ENCODE results near the gene CLEC10A. TPM values are rescaled to one million over a fixed set of nuclear protein-coding genes. Genes with fewer than 3 reads are reported as not detected.

The CLEC10A gene
- total RNA-seq, 1 experiment from 2014 or later, result not detected

- no peaks in the 10 kb centered on the region for H3K36me3 ChIP-seq
- no peaks in the 10 kb centered on the region for H3K27me3 ChIP-seq
- no peaks in the 10 kb centered on the region for H3K9me3 ChIP-seq (replicated peaks)
- no peak overlapping the region for H3K4me3 ChIP-seq
- DNase-seq, result no peak
- no peaks in the 10 kb centered on the region for H3K4me1 ChIP-seq
- H3K27ac ChIP-seq, result no peak overlapping the region
Observed at GRCh38 chr17:7042501-7043181, 37.4 kb downstream of the CLEC10A start.

- H3K27me3 ChIP-seq, result no peaks in the 10 kb centered on the region
Observed at GRCh38 chr17:7041607-7042500, 38.2 kb downstream of the CLEC10A start.

GRCh38 chr17:7039832-7040231, 40.2 kb downstream of the CLEC10A start:
- no peak for DNase-seq
- H3K4me3 ChIP-seq, result no peak overlapping the region
- no peaks in the 10 kb centered on the region for H3K27me3 ChIP-seq
- H3K36me3 ChIP-seq, result no peaks in the 10 kb centered on the region
- no peak overlapping the region for H3K27ac ChIP-seq
- no peaks in the 10 kb centered on the region for H3K9me3 ChIP-seq (replicated peaks)
- H3K4me1 ChIP-seq, result no peaks in the 10 kb centered on the region

More at GRCh38 chr17:7041607-7042500, 38.2 kb downstream of the CLEC10A start:
- Histone ChIP-seq H3K4me3 (no peak overlapping the region), H3K4me1 (no peaks in the 10 kb centered on the region), H3K36me3 (no peaks in the 10 kb centered on the region), H3K27ac (no peak overlapping the region), H3K9me3 (replicated peaks) (no peaks in the 10 kb centered on the region)
- DNase-seq, result no peak

GRCh38 chr17:7038025-7038862, 41.8 kb downstream of the CLEC10A start:
- H3K4me3 ChIP-seq, result no peak overlapping the region
- no peak for DNase-seq
- H3K27ac ChIP-seq, result no peak overlapping the region
- no peaks in the 10 kb centered on the region for H3K36me3 ChIP-seq
- H3K27me3 ChIP-seq, result no peaks in the 10 kb centered on the region
- H3K4me1 ChIP-seq, result no peaks in the 10 kb centered on the region
- H3K9me3 ChIP-seq (replicated peaks), result no peaks in the 10 kb centered on the region

- Histone ChIP-seq H3K4me1 (no peaks in the 10 kb centered on the region), H3K27me3 (no peaks in the 10 kb centered on the region), H3K4me3 (peak within 1 kb of the TSS; percentile 65), H3K36me3 (no peaks in the 10 kb centered on the region), H3K27ac (no peak within 1 kb of the TSS), H3K9me3 (replicated peaks) (no peaks in the 10 kb centered on the region)
- DNase-seq, result peak; percentile 82 to 87
Observed at GRCh38 chr17:7035591-7036368, 44.3 kb downstream of the CLEC10A start, which contains the start of gene SLC16A13. SLC16A13 (plus strand) TSS chr17:7036015; CDS start chr17:7036383, 368 bp downstream.

GRCh38 chr17:7034955-7035590, 45.0 kb downstream of the CLEC10A start:
- peak overlapping the region; percentile 65 for H3K4me3 ChIP-seq
- no peaks in the 10 kb centered on the region for H3K36me3 ChIP-seq
- H3K27ac ChIP-seq, result no peak overlapping the region
- no peaks in the 10 kb centered on the region for H3K27me3 ChIP-seq
- DNase-seq, result no peak
- no peaks in the 10 kb centered on the region for H3K4me1 ChIP-seq
- no peaks in the 10 kb centered on the region for H3K9me3 ChIP-seq (replicated peaks)

GRCh38 chr17:7029659-7030058, 50.4 kb downstream of the CLEC10A start:
- H3K4me1 ChIP-seq, result no peaks in the 10 kb centered on the region
- H3K27ac ChIP-seq, result no peak overlapping the region
- H3K27me3 ChIP-seq, result no peaks in the 10 kb centered on the region

GRCh38 chr17:7029096-7029495, 51.0 kb downstream of the CLEC10A start:
- Histone ChIP-seq H3K4me1 (no peaks in the 10 kb centered on the region), H3K27me3 (no peaks in the 10 kb centered on the region), H3K4me3 (no peak overlapping the region), H3K36me3 (no peaks in the 10 kb centered on the region), H3K9me3 (replicated peaks) (no peaks in the 10 kb centered on the region), H3K27ac (no peak overlapping the region)
- no peak for DNase-seq

More at GRCh38 chr17:7029659-7030058, 50.4 kb downstream of the CLEC10A start:
- H3K36me3 ChIP-seq, result no peaks in the 10 kb centered on the region
- H3K9me3 ChIP-seq (replicated peaks), result no peaks in the 10 kb centered on the region
- no peak for DNase-seq
- H3K4me3 ChIP-seq, result no peak overlapping the region

GRCh38 chr17:7027335-7027734, 52.7 kb downstream of the CLEC10A start:
- H3K4me3 ChIP-seq, result no peak overlapping the region
- H3K4me1 ChIP-seq, result no peaks in the 10 kb centered on the region
- no peaks in the 10 kb centered on the region for H3K9me3 ChIP-seq (replicated peaks)
- no peak for DNase-seq
- no peaks in the 10 kb centered on the region for H3K27me3 ChIP-seq
- no peak overlapping the region for H3K27ac ChIP-seq
- H3K36me3 ChIP-seq, result no peaks in the 10 kb centered on the region

GRCh38 chr17:7026471-7027115, 53.5 kb downstream of the CLEC10A start:
- no peaks in the 10 kb centered on the region for H3K27me3 ChIP-seq
- no peak overlapping the region for H3K27ac ChIP-seq
- no peaks in the 10 kb centered on the region for H3K9me3 ChIP-seq (replicated peaks)
- DNase-seq, result no peak
- H3K36me3 ChIP-seq, result no peaks in the 10 kb centered on the region
- H3K4me1 ChIP-seq, result no peaks in the 10 kb centered on the region
- H3K4me3 ChIP-seq, result no peak overlapping the region

GRCh38 chr17:7025245-7025644, 54.8 kb downstream of the CLEC10A start:
- DNase-seq, result no peak
- Histone ChIP-seq H3K9me3 (replicated peaks) (no peaks in the 10 kb centered on the region), H3K4me3 (no peak overlapping the region), H3K36me3 (no peaks in the 10 kb centered on the region), H3K4me1 (no peaks in the 10 kb centered on the region), H3K27ac (no peak overlapping the region), H3K27me3 (no peaks in the 10 kb centered on the region)
